HG02885 (cell line): ENCODE data around the gene CBLL1.

Experiments
- ATAC-seq: cut with Tn5 transposase; IDR thresholded peaks from one replicate; pipeline ENCODE4 v1.9.1; 2021; ENCODE audit warnings: mild to moderate bottlenecking; ENCODE audit not compliant: unreplicated experiment, poor library complexity

CBLL1 gene

DNA sequence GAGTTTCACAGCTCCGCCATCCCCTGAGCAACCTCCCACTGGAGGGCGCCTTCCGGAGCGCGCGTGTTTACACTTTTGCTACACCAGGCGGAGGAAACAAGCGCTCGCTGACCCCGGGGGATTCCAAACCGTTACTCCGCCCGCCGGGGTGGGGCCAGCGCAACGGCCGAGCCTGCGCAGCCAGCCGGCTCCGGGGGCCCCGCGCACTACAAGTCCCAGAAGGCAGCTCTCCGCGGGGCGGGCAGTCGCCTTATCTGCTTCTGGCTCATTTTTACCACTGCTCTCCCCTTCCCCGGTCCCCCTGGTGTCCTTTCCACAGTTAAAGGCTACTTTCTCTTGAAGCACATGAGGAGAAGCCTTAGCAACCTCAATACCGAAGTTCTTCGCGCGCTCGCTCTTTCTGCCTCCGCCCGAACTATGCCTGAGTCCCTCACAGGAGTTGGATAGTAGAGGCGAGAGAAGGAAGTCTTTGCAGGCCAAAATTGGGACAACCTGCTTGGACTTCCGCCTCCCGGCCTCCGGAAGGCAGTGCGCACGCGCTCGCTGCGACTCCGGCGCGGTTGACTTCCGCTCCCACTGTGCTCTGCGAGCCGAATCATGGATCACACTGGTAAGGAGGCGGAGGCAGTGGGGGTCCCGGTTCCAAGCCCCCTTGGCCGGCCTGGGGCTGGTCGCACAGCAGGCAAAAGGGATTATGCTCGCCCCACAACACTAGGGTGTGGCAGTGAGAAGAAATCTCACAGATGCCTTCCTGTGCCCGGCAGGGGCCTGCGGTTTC lies at the start of gene CBLL1:
Gene CBLL1, plus strand, starts transcription at position 576 of the 778 bp plus-strand sequence. Its CDS starts 22 bp downstream, at position 598.
- peak; percentile 92 for ATAC-seq

GRCh38 chr7:107694386-107694785 lies 49.6 kb upstream of the CBLL1 start:
- no peak for ATAC-seq

DNA sequence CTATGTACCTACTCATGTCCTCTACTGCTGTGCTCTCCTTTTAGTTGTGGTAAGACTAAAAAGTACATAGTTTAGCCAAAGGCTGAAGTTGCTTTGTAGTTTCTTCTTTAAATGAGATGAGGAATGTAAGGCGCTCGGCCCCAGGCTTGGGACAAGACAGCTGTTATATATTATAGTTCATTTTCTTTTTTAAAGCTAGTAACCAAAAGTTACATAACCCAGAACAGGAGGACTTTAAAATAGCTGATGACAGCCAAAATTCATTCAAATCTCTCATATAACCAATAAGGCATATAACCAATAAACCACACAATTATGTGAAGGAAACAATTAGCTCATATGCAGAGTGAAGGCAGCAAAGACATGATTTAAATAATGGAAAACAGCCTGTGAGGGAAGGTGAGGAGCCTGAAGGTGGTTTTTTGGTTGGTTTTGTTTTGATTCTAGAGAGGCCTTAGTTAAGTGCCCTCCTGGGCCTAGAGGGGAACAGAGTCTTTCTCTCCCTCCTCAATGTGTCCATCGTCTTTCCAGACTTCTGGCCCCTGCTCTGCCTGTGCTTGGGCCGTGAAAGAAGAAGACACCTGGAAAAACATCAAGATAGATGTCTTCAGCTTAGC lies 47.5 kb upstream of the CBLL1 start:
- no peak for ATAC-seq

GRCh38 chr7:107697321-107698049 lies 46.5 kb upstream of the CBLL1 start:
- no peak for ATAC-seq

DNA sequence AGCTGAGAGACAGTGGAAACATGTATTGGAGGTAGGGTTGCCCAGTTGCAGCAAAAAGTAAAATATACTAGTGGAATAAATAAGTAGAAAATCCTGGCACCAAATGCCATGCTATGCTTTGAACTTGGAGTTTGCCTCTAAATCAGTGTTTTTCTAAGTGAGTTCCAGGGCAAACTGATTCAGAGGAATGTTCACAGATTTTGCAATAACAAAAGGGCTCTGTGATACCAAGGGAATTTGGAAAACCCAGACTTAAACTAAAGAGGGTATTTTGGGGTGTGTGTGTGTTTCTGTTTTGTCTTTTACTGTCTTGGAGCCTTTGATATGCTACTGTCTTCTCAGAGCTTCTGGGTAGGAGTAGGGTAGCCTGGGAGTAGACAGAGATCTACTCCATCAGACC lies 43.4 kb upstream of the CBLL1 start:
- no peak for ATAC-seq

- ATAC-seq: no peak
Measured at GRCh38 chr7:107701191-107701590, 42.8 kb upstream of the CBLL1 start.

DNA sequence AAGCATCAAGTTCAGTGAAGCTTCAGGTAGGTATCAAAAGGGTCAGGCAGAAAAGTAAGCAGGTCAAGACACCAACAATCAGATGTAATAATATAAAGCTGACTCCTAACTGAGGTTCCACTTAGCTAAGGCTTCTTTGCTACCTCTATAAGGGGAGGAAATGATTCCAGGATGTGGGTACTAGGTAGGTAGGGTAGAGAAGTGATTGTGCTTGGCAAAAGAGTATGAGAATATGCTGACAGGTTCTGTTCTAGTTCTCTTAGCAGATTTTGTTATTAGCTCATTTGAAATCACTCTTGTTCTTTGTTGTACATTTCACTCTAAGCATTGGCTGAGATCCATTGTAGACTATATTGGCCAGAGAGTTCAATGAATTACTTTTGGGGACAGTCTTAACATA lies 40.7 kb upstream of the CBLL1 start:
- ATAC-seq: no peak

- no peak for ATAC-seq
Measured at GRCh38 chr7:107703872-107704271, 40.1 kb upstream of the CBLL1 start.

- ATAC-seq: no peak
Measured at GRCh38 chr7:107708956-107709355, 35.0 kb upstream of the CBLL1 start.

- no peak for ATAC-seq
Measured at GRCh38 chr7:107711301-107711700, 32.6 kb upstream of the CBLL1 start.

DNA sequence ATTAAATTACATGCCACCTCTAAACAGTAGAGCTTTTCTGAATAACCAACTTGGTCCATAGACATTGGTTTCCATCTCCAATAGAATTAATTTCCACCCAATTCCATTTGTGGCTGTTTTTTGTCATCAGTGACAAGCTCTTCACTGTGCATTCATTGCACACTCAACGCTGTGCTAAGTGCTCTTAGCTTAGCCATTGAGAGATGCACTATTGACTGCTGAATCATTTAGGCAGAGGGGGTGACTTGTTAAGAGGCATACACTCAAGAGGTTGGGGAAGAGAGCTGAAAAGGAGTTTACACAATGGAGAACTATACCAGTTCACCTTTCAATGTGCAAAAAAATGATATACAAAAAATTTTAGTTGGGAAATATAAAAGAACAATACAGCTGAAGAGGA lies 31.9 kb upstream of the CBLL1 start:
- ATAC-seq: no peak

- no peak for ATAC-seq
Measured at GRCh38 chr7:107712896-107713295, 31.0 kb upstream of the CBLL1 start.

GRCh38 chr7:107715531-107715930 lies 28.4 kb upstream of the CBLL1 start:
- ATAC-seq: no peak

- ATAC-seq: no peak
Measured at GRCh38 chr7:107718456-107719193, 25.3 kb upstream of the CBLL1 start.

DNA sequence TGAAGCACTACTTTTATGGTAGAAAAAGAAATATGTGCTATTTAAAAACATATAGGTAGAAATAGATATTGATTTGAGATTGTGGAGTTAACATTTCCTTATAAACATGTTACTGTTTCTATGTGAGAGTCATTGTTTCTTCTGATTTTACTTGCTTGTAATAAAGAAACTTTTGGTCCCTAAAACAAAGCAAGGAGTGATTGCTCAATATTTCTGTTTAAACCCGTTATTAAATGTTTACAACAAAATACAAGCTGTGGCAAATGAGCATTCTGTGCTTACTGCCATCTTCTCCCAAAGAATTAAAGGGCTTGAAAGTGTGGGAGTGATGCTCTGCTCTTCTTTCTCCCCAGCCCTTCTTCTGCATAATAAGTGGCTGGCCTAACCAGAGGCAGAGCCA lies 22.7 kb upstream of the CBLL1 start:
- ATAC-seq: no peak

DNA sequence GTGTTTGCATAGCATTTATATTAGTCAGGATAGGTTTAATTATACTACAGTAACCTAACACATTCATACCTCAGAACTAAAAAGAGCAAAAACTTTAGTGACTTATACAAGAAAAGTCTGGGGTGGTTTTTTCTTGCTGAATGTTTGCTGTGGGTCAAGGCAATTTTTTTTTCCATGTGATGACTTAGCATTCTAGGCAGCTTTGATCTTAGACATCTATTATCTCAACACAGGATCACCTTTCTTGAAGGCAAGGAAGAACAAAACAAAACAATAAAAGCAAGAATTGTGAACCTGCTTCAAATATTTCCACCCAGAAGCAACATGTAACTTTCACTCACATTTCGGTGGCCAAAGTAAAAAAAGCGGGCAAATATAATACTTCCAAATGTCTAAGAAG lies 20.7 kb upstream of the CBLL1 start:
- no peak for ATAC-seq

DNA sequence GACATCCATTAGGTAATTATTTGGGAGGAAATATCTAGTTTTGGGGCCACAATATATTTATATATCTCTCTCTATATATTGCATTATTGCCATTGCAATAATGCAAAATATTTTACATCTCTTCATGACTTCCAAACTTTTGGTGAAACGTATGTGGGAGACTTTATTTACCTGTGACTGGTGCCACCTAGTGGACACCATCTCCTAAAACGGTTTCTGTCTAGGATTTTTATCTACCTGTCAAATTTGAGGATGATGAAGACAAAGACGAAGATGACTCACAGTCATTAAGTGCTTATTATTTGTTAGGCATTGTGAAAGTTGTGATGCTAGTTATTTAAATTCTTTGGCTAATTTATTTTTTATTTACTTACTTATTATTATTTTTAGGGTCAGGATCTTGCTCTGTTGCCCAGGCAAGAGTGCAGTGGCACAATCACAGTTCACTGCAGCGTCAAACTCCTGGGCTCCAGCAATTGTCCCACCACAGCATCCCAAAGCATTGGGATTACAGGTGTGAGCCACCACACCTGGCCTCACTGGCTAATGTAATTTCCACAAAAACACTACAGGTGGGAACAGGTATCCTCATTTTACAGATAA lies 18.7 kb upstream of the CBLL1 start:
- no peak for ATAC-seq

GRCh38 chr7:107726356-107727130 lies 17.4 kb upstream of the CBLL1 start:
- ATAC-seq: no peak

DNA sequence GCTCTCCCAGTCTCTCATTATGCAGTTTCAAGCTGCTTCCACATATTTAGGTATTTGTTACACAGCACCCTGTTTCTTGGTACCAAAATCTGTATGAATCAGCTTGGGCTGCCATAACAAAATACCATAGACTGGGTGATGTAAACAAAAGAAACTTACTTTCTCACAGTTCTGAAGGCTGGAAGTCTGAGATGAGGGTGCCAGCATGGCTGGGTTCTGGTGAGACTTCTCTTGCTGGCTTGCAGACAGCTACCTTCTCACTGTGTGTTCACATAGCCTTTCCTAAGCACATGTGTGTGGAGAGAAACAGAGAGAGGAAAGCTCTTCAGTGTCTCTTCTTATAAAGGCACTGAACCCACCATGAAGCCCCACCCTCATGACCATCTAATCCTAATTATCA lies 15.7 kb upstream of the CBLL1 start:
- ATAC-seq: no peak
